ENCODE measurements around the gene ZNF622. TPM values are rescaled to one million over a fixed set of nuclear protein-coding genes. Genes with fewer than 3 reads are reported as not detected.

The ZNF622 gene
- total RNA-seq, 1 experiment from 2014 or later, result 54.4 TPM

DNA sequence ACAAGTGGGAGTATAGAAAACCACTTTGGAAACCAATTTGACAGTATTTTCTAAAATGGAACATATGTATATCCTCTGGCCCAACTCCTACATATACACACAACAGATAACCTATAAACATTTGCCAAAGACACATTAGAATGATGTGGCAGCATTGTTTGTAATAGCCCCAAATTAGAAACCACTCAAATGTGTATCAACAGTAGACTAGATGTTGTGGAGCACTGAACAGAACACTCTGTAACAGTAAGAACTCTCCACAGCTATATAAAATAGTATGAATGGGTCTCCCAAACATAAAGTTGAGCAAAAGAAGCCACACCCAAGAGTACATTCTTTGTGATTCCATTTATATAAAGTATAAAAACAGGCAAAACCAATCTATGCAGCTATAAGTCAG lies 6.1 kb downstream of the ZNF622 start:
- TF ChIP-seq, protein P1, sequence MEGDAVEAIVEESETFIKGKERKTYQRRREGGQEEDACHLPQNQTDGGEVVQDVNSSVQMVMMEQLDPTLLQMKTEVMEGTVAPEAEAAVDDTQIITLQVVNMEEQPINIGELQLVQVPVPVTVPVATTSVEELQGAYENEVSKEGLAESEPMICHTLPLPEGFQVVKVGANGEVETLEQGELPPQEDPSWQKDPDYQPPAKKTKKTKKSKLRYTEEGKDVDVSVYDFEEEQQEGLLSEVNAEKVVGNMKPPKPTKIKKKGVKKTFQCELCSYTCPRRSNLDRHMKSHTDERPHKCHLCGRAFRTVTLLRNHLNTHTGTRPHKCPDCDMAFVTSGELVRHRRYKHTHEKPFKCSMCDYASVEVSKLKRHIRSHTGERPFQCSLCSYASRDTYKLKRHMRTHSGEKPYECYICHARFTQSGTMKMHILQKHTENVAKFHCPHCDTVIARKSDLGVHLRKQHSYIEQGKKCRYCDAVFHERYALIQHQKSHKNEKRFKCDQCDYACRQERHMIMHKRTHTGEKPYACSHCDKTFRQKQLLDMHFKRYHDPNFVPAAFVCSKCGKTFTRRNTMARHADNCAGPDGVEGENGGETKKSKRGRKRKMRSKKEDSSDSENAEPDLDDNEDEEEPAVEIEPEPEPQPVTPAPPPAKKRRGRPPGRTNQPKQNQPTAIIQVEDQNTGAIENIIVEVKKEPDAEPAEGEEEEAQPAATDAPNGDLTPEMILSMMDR (conservative IDR thresholded peaks at IDR 0.05), result no peak
- TF ChIP-seq EZH2 (IDR thresholded peaks at IDR 0.05; ENCODE audit: low read depth), result no peak
- H3K9me2 ChIP-seq (ENCODE audit: insufficient read depth), result no peaks in the 10 kb centered on the region
- H3K27ac ChIP-seq, result no peak overlapping the region
- H3K4me1 ChIP-seq (replicated peaks; ENCODE audit: insufficient read depth), result peaks cover 16% of the 10 kb centered on the region
- no peak overlapping the region for H3K4me3 ChIP-seq
- H3K36me3 ChIP-seq (ENCODE audit: low read depth), result peaks cover 70% of the 10 kb centered on the region
- H2AFZ ChIP-seq, result no peak overlapping the region
- H4K20me1 ChIP-seq (ENCODE audit: insufficient read depth), result peaks cover 64% of the 10 kb centered on the region
- DNase-seq, result no peak
- ChIA-PET CTCF (interaction anchor here (0.6 kb wide), 1 partner anchor 743 kb away, joined by 3 read pairs; no protein-coding TSS in a partner anchor), POLR2A (ENCODE audit: unreplicated experiment) (interaction anchor here (0.6 kb wide), 1 partner anchor 911 kb away, joined by 5 read pairs; no protein-coding TSS in a partner anchor)
- no peaks in the 10 kb centered on the region for H3K27me3 ChIP-seq (ENCODE audit: insufficient read depth, low read depth)
- no TSS peak for BruUV-seq (replicated peaks)
- no peak overlapping the region for H3K4me2 ChIP-seq
- no peaks in the 10 kb centered on the region for H3K9me3 ChIP-seq (ENCODE audit: insufficient read depth, low read depth)
- H3K79me2 ChIP-seq (ENCODE audit: low read depth), result peaks cover 48% of the 10 kb centered on the region
- H3F3A ChIP-seq (ENCODE audit: insufficient read depth, low read depth), result peaks cover 16% of the 10 kb centered on the region
- intact Hi-C loops (cut with micrococcal nuclease; ENCODE audit: unreplicated experiment), result no loop called here

DNA sequence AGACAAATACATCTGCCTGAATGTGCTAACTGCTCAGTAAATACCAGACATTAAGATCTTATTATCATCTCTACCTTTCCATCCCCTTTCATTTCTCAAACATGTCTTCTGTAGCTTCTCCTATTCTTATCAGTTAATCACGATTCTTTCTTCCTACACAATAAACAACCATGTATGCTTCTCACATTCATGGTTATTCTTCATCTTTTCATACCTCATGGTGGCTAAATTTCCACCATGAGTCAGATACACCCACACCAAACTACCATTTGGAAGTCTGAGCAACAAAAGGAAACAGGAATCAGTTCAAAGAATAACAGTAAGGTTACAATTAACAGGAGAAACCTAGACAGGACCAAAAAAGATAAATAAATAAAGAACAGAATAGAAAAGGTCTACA lies 7.7 kb downstream of the ZNF622 start:
- ChIA-PET CTCF (interaction anchor here (0.6 kb wide), 3 partner anchors 507 to 1598 kb away, joined by 3 to 7 read pairs (median 4); no protein-coding TSS in a partner anchor), POLR2A (ENCODE audit: unreplicated experiment) (interaction anchor here (0.6 kb wide), 1 partner anchor 46 kb away, joined by 5 read pairs; no protein-coding TSS in a partner anchor)
- H3K79me2 ChIP-seq (ENCODE audit: low read depth), result peaks cover 34% of the 10 kb centered on the region
- no peak overlapping the region for H3K27ac ChIP-seq
- no peaks in the 10 kb centered on the region for H3K9me3 ChIP-seq (ENCODE audit: insufficient read depth, low read depth)
- H3K27me3 ChIP-seq (ENCODE audit: insufficient read depth, low read depth), result no peaks in the 10 kb centered on the region
- peaks cover 62% of the 10 kb centered on the region for H3K36me3 ChIP-seq (ENCODE audit: low read depth)
- peaks cover 65% of the 10 kb centered on the region for H4K20me1 ChIP-seq (ENCODE audit: insufficient read depth)
- TF ChIP-seq, protein P1 (conservative IDR thresholded peaks at IDR 0.05), result no peak
- TF ChIP-seq EZH2 (IDR thresholded peaks at IDR 0.05; ENCODE audit: low read depth), result no peak
- H3K9me2 ChIP-seq (ENCODE audit: insufficient read depth), result no peaks in the 10 kb centered on the region
- peaks cover 16% of the 10 kb centered on the region for H3F3A ChIP-seq (ENCODE audit: insufficient read depth, low read depth)
- no peak for DNase-seq
- H3K4me2 ChIP-seq, result no peak overlapping the region
- BruUV-seq (replicated peaks), result no TSS peak
- intact Hi-C loops (cut with micrococcal nuclease; ENCODE audit: unreplicated experiment), result no loop called here
- no peak overlapping the region for H2AFZ ChIP-seq
- no peak overlapping the region for H3K4me3 ChIP-seq
- H3K4me1 ChIP-seq (replicated peaks; ENCODE audit: insufficient read depth), result 0 out of 2 replicates have a peak, but pooled peaks cover 2% of the 10 kb centered on the region

DNA sequence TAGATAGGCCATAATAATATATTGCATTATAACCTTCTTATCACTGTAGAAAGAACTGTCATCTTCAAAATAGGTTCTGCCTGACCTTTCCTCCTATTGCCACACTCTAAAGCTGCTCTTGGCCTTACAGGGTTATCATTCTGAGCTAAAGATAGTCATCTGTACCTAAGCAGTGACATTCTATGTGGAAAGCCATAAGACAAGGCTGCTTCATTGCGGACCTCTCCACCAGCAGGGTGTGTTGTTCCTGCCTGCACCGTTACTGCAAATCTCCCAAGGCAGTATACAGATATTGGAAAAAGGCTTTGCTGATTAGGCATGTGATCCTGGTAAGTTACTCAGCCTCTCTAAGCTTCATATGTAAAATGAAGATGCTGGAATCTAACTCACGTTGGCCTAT lies 8.1 kb downstream of the ZNF622 start:
- DNase-seq, result no peak
- Histone ChIP-seq H3K27me3 (ENCODE audit: insufficient read depth, low read depth) (no peaks in the 10 kb centered on the region), H3K36me3 (ENCODE audit: low read depth) (peaks cover 62% of the 10 kb centered on the region), H3K79me2 (ENCODE audit: low read depth) (peaks cover 30% of the 10 kb centered on the region), H3F3A (ENCODE audit: insufficient read depth, low read depth) (peaks cover 12% of the 10 kb centered on the region), H3K4me3 (no peak overlapping the region), H3K9me3 (ENCODE audit: insufficient read depth, low read depth) (no peaks in the 10 kb centered on the region), H3K4me2 (no peak overlapping the region), H3K9me2 (ENCODE audit: insufficient read depth) (no peaks in the 10 kb centered on the region), H4K20me1 (ENCODE audit: insufficient read depth) (peaks cover 65% of the 10 kb centered on the region), H3K4me1 (replicated peaks; ENCODE audit: insufficient read depth) (no peaks in the 10 kb centered on the region), H2AFZ (no peak overlapping the region), H3K27ac (no peak overlapping the region)
- ChIA-PET POLR2A (ENCODE audit: unreplicated experiment) (no interaction called here), CTCF (interaction anchor here (0.6 to 0.7 kb wide), 2 partner anchors 243 to 1598 kb away, joined by 3 read pairs; no protein-coding TSS in a partner anchor)
- TF ChIP-seq, protein P1 (conservative IDR thresholded peaks at IDR 0.05), result no peak
- no peak for TF ChIP-seq EZH2 (IDR thresholded peaks at IDR 0.05; ENCODE audit: low read depth)
- intact Hi-C loops (cut with micrococcal nuclease; ENCODE audit: unreplicated experiment), result no loop called here
- no TSS peak for BruUV-seq (replicated peaks)

All from PC-9 (cell line).